ENCODE results near the gene THBS3. TPM values are rescaled to one million over a fixed set of nuclear protein-coding genes. Genes with fewer than 3 reads are reported as not detected.
"Not testable (repeated sequence)": the region's sequence is repeated elsewhere in the genome, so short reads cannot be mapped to it uniquely, and the experiment has no call there.

The THBS3 gene
- total and polyA plus RNA-seq, 2 donors (not counting 1 experiment from before 2014, with no cell fraction given) = 36.8 to 39.6 TPM

GRCh38 chr1:155163785-155164184, 43.9 kb downstream of the THBS3 start:
- H3K4me2 ChIP-seq (ENCODE audit: extremely low read depth, insufficient read depth, low read length); H3K36me3 ChIP-seq (ENCODE audit: control insufficient read depth, insufficient read depth, low read length); H3K9ac ChIP-seq (ENCODE audit: insufficient read depth, low read length); H3K4me1 ChIP-seq (ENCODE audit: control insufficient read depth, extremely low read depth, insufficient read depth, low read length); H3K4me3 ChIP-seq (replicated peaks in 1 of 4; ENCODE audit: control extremely low read depth in 1 of 4, insufficient read depth in 1 of 4, low read depth in 3 of 4, low read length in 4 of 4); H4K20me1 ChIP-seq (ENCODE audit: control insufficient read depth, extremely low read depth, insufficient read depth, low read length); H3K27me3 ChIP-seq (ENCODE audit: control insufficient read depth, insufficient read depth, low read length); DNase-seq (ENCODE audit: low read depth in 2 of 2); H3K79me2 ChIP-seq (ENCODE audit: control insufficient read depth, insufficient read depth, low read length); H3K9me3 ChIP-seq (ENCODE audit: control insufficient read depth, insufficient read depth, low read depth, low read length); H2AFZ ChIP-seq (ENCODE audit: low read length); H3K27ac ChIP-seq (ENCODE audit: insufficient read depth, low read length): not testable (repeated sequence)

- not testable (repeated sequence) for DNase-seq (ENCODE audit: low read depth in 2 of 2); H3K9ac ChIP-seq (ENCODE audit: insufficient read depth, low read length); H3K4me2 ChIP-seq (ENCODE audit: extremely low read depth, insufficient read depth, low read length); H3K79me2 ChIP-seq (ENCODE audit: control insufficient read depth, insufficient read depth, low read length); H4K20me1 ChIP-seq (ENCODE audit: control insufficient read depth, extremely low read depth, insufficient read depth, low read length); H2AFZ ChIP-seq (ENCODE audit: low read length); H3K27me3 ChIP-seq (ENCODE audit: control insufficient read depth, insufficient read depth, low read length); H3K36me3 ChIP-seq (ENCODE audit: control insufficient read depth, insufficient read depth, low read length); H3K27ac ChIP-seq (ENCODE audit: insufficient read depth, low read length); H3K4me1 ChIP-seq (ENCODE audit: control insufficient read depth, extremely low read depth, insufficient read depth, low read length); H3K9me3 ChIP-seq (ENCODE audit: control insufficient read depth, insufficient read depth, low read depth, low read length); H3K4me3 ChIP-seq (replicated peaks in 1 of 4; ENCODE audit: control extremely low read depth in 1 of 4, insufficient read depth in 1 of 4, low read depth in 3 of 4, low read length in 4 of 4)
Measured at GRCh38 chr1:155162631-155163030, 45.1 kb downstream of the THBS3 start.

GRCh38 chr1:155160128-155160527, 47.6 kb downstream of the THBS3 start:
- no peak overlapping the region for H3K4me2 ChIP-seq (ENCODE audit: extremely low read depth, insufficient read depth, low read length)
- H3K9me3 ChIP-seq (ENCODE audit: control insufficient read depth, insufficient read depth, low read depth, low read length) = no peaks in the 10 kb centered on the region
- no peak for TF ChIP-seq EZH2 (IDR thresholded peaks at IDR 0.05; ENCODE audit: low read length, missing control alignments)
- no peak for TF ChIP-seq CTCF (conservative IDR thresholded peaks at IDR 0.05 in 1 of 2, IDR thresholded peaks at IDR 0.05 in 1 of 2; ENCODE audit: low read depth in 1 of 2, low read length in 2 of 2)
- H3K4me3 ChIP-seq (replicated peaks in 1 of 4; ENCODE audit: control extremely low read depth in 1 of 4, insufficient read depth in 1 of 4, low read depth in 3 of 4, low read length in 4 of 4) = no peak overlapping the region
- H4K20me1 ChIP-seq (ENCODE audit: control insufficient read depth, extremely low read depth, insufficient read depth, low read length) = no peaks in the 10 kb centered on the region
- no peaks in the 10 kb centered on the region for H3K4me1 ChIP-seq (ENCODE audit: control insufficient read depth, extremely low read depth, insufficient read depth, low read length)
- no peak overlapping the region for H3K9ac ChIP-seq (ENCODE audit: insufficient read depth, low read length)
- no peaks in the 10 kb centered on the region for H3K36me3 ChIP-seq (ENCODE audit: control insufficient read depth, insufficient read depth, low read length)
- no peak for DNase-seq (ENCODE audit: low read depth in 2 of 2)
- H3K27ac ChIP-seq (ENCODE audit: insufficient read depth, low read length) = no peak overlapping the region
- no peaks in the 10 kb centered on the region for H3K79me2 ChIP-seq (ENCODE audit: control insufficient read depth, insufficient read depth, low read length)
- no peaks in the 10 kb centered on the region for H3K27me3 ChIP-seq (ENCODE audit: control insufficient read depth, insufficient read depth, low read length)
- H2AFZ ChIP-seq (ENCODE audit: low read length) = no peak overlapping the region

- Histone ChIP-seq H3K36me3 (ENCODE audit: control insufficient read depth, insufficient read depth, low read length) (no peaks in the 10 kb centered on the region), H4K20me1 (ENCODE audit: control insufficient read depth, extremely low read depth, insufficient read depth, low read length) (no peaks in the 10 kb centered on the region), H3K27me3 (ENCODE audit: control insufficient read depth, insufficient read depth, low read length) (no peaks in the 10 kb centered on the region), H3K4me3 (replicated peaks in 1 of 4; ENCODE audit: control extremely low read depth in 1 of 4, insufficient read depth in 1 of 4, low read depth in 3 of 4, low read length in 4 of 4) (no peak overlapping the region), H2AFZ (ENCODE audit: low read length) (no peak overlapping the region), H3K27ac (ENCODE audit: insufficient read depth, low read length) (no peak overlapping the region), H3K4me2 (ENCODE audit: extremely low read depth, insufficient read depth, low read length) (no peak overlapping the region), H3K79me2 (ENCODE audit: control insufficient read depth, insufficient read depth, low read length) (no peaks in the 10 kb centered on the region), H3K9me3 (ENCODE audit: control insufficient read depth, insufficient read depth, low read depth, low read length) (no peaks in the 10 kb centered on the region), H3K4me1 (ENCODE audit: control insufficient read depth, extremely low read depth, insufficient read depth, low read length) (no peaks in the 10 kb centered on the region), H3K9ac (ENCODE audit: insufficient read depth, low read length) (no peak overlapping the region)
- DNase-seq (ENCODE audit: low read depth in 2 of 2) = no peak
- TF ChIP-seq EZH2 (IDR thresholded peaks at IDR 0.05; ENCODE audit: low read length, missing control alignments) = no peak
- TF ChIP-seq CTCF (conservative IDR thresholded peaks at IDR 0.05 in 1 of 2, IDR thresholded peaks at IDR 0.05 in 1 of 2; ENCODE audit: low read depth in 1 of 2, low read length in 2 of 2) = no peak
Measured at GRCh38 chr1:155158991-155159390, 48.7 kb downstream of the THBS3 start.

GRCh38 chr1:155155996-155156643, 51.6 kb downstream of the THBS3 start:
- not testable (repeated sequence) for H2AFZ ChIP-seq (ENCODE audit: low read length); H3K79me2 ChIP-seq (ENCODE audit: control insufficient read depth, insufficient read depth, low read length); H3K27me3 ChIP-seq (ENCODE audit: control insufficient read depth, insufficient read depth, low read length); H4K20me1 ChIP-seq (ENCODE audit: control insufficient read depth, extremely low read depth, insufficient read depth, low read length); H3K9ac ChIP-seq (ENCODE audit: insufficient read depth, low read length); H3K27ac ChIP-seq (ENCODE audit: insufficient read depth, low read length); DNase-seq (ENCODE audit: low read depth in 2 of 2); H3K4me1 ChIP-seq (ENCODE audit: control insufficient read depth, extremely low read depth, insufficient read depth, low read length); H3K4me2 ChIP-seq (ENCODE audit: extremely low read depth, insufficient read depth, low read length); H3K4me3 ChIP-seq (replicated peaks in 1 of 4; ENCODE audit: control extremely low read depth in 1 of 4, insufficient read depth in 1 of 4, low read depth in 3 of 4, low read length in 4 of 4); H3K36me3 ChIP-seq (ENCODE audit: control insufficient read depth, insufficient read depth, low read length); H3K9me3 ChIP-seq (ENCODE audit: control insufficient read depth, insufficient read depth, low read depth, low read length)

All from fibroblast of lung (primary cell).